ENCODE results near the gene XRCC3. TPM values are rescaled to one million over a fixed set of nuclear protein-coding genes. Genes with fewer than 3 reads are reported as not detected.

XRCC3 gene
- total and polyA plus RNA-seq, 2 of the 8 experiments (the other 6 are each of a cell fraction or from before 2014, with no cell fraction given): 36.9 to 41.8 TPM

GRCh38 chr14:103707329-103708263 lies 7.7 kb downstream of the XRCC3 start:
- Histone ChIP-seq H2AFZ (ENCODE audit: low read length) (no peak overlapping the region), H4K5ac (ENCODE audit: insufficient read length, low read depth, low read length) (no peak overlapping the region), H3K4me2 (ENCODE audit: insufficient read depth in 1 of 2, low read depth in 2 of 2, low read length in 2 of 2) (no peak overlapping the region), H4K8ac (ENCODE audit: extremely low read depth, insufficient read depth, low read length) (peak overlapping the region; percentile 42; the same call in 1 of the 2 replicates), H3K23me2 (ENCODE audit: low read depth, low read length) (no peaks in the 10 kb centered on the region), H3K36me3 (ENCODE audit: control insufficient read depth in 2 of 4, insufficient read depth in 4 of 4, low read length in 3 of 4) (peaks cover 14 to 55% (median 31%) of the 10 kb centered on the region in 4 experiments; a peak in 6 of 8 replicates), H2AK5ac (ENCODE audit: low read depth, low read length) (no peak overlapping the region), H4K91ac (replicated peaks; ENCODE audit: insufficient read length, low read length) (no peak overlapping the region), H3K4me1 (replicated peaks in 1 of 4; ENCODE audit: control insufficient read depth in 3 of 4, insufficient read depth in 4 of 4, low read length in 3 of 4) (peaks cover 0 to 6% (median 3%) of the 10 kb centered on the region in 4 experiments; a peak in 3 of 7 replicates), H2BK120ac (replicated peaks; ENCODE audit: low read depth, low read length) (no peak overlapping the region), H2BK12ac (ENCODE audit: low read depth, low read length) (no peak overlapping the region), H2BK15ac (ENCODE audit: low read length) (no peak overlapping the region), H3K23ac (ENCODE audit: insufficient read length) (no peak overlapping the region), H3K18ac (ENCODE audit: extremely low read depth, low read length) (no peak overlapping the region), H3K4ac (replicated peaks; ENCODE audit: insufficient read length, low read depth, low read length) (no peak overlapping the region), H3K27me3 (replicated peaks in 1 of 4; ENCODE audit: control insufficient read depth in 3 of 4, extremely low read depth in 1 of 4, insufficient read depth in 3 of 4, low read length in 3 of 4) (no peaks in the 10 kb centered on the region), H2BK5ac (ENCODE audit: low read depth, low read length) (no peak overlapping the region), H3K56ac (replicated peaks; ENCODE audit: insufficient read length, low read depth, low read length) (no peak overlapping the region), H2BK20ac (ENCODE audit: low read length) (no peak overlapping the region), H3K9ac (replicated peaks in 1 of 4; ENCODE audit: extremely low read depth in 1 of 4, low read depth in 3 of 4, low read length in 3 of 4) (no peak overlapping the region), H3K4me3 (ENCODE audit: extremely low read depth in 1 of 4, insufficient read depth in 2 of 4, low read depth in 3 of 4, low read length in 4 of 4) (no peak overlapping the region), H3K9me3 (ENCODE audit: insufficient read depth in 2 of 2, low read depth in 1 of 2, low read length in 1 of 2) (no peaks in the 10 kb centered on the region), H3K14ac (ENCODE audit: insufficient read length) (no peak overlapping the region), H3K79me1 (ENCODE audit: low read depth, low read length) (peaks cover 5% of the 10 kb centered on the region; the same call in 1 of the 2 replicates), H3K79me2 (ENCODE audit: control insufficient read depth in 1 of 2, insufficient read depth in 2 of 2, low read length in 2 of 2) (no peaks in the 10 kb centered on the region; a peak in 1 of 4 replicates), H4K20me1 (replicated peaks in 1 of 2; ENCODE audit: control insufficient read depth in 1 of 2, insufficient read depth in 2 of 2, low read length in 2 of 2) (peaks cover 16 to 48% of the 10 kb centered on the region in 2 experiments), H3K27ac (ENCODE audit: low read depth, low read length) (no peak overlapping the region)
- 91% methylated on average over 14 of the region's 29 CpGs; no CpG with 5 or more reads in 1 of the 2 experiments for WGBS, 2 experiments (ENCODE audit: extremely low coverage in 1 of 2, insufficient coverage in 1 of 2, insufficient read length in 1 of 2, insufficient replicate concordance in 2 of 2, low coverage in 1 of 2, low lambda C conversion rate in 2 of 2, missing lambda C conversion rate in 1 of 2)
- POLR2A ChIA-PET (ENCODE audit: partially characterized antibody): interaction anchor here (0.5 to 6.6 kb wide), 3 partner anchors 8 to 135 kb away, joined by 3 to 74 read pairs (median 11); partner anchors contain the start of genes XRCC3 and ZFYVE21
- no peak for FAIRE-seq
- CTCF ChIA-PET (ENCODE audit: partially characterized antibody): interaction anchor here (1.1 to 2.1 kb wide), 4 partner anchors 12 to 273 kb away, joined by 3 to 9 read pairs (median 3); no protein-coding TSS in a partner anchor
- no peak for DNase-seq (ENCODE audit: low read depth in 1 of 2, low spot score in 2 of 2)
- peak; percentile 14; the same call in 1 of the 2 replicates for TF ChIP-seq POLR2AphosphoS5 (IDR thresholded peaks at IDR 0.05; ENCODE audit: low read depth, low read length)
- TF ChIP-seq POLR2A (IDR thresholded peaks at IDR 0.05; ENCODE audit: control extremely low read depth in 1 of 2, low read depth in 2 of 2, low read length in 2 of 2): peak in 1 of 2 experiments; percentile 10; a peak in 1 of 3 replicates
- TF ChIP-seq JUND (IDR thresholded peaks at IDR 0.05; ENCODE audit: low read length): no peak

Measured in H1 (cell line).